HTERT RPE-1 (cell line): Measurements from ENCODE around the gene TCP11X1.
"Not testable (repeated sequence)": the region's sequence is repeated elsewhere in the genome, so short reads cannot be mapped to it uniquely, and the experiment has no call there.

Source experiments
- in situ Hi-C: fragments of 300-500 bp; cut with MboI; formaldehyde crosslinking; loops from 4 replicates; pipeline ENCODE4 v1.14.3; 2020; ENCODE audit warnings: low sequenced_read_pairs

TCP11X1 gene

GRCh38 chrX:102214986-102215385, at the start of gene TCP11X1:
Gene TCP11X1, plus strand, starts transcription at chrX:102215301.
- in situ Hi-C loops: not testable (repeated sequence)

- in situ Hi-C loops: no loop called here
Measured at GRCh38 chrX:102185967-102186720, 29.0 kb upstream of the TCP11X1 start.

GRCh38 chrX:102207940-102208339, 7.2 kb upstream of the TCP11X1 start:
- in situ Hi-C loops: not testable (repeated sequence)

- in situ Hi-C loops: not testable (repeated sequence)
Measured at GRCh38 chrX:102216497-102216896, 1.4 kb downstream of the TCP11X1 start.

GRCh38 chrX:102235678-102236077, 20.6 kb downstream of the TCP11X1 start:
- in situ Hi-C loops: not testable (repeated sequence)

- in situ Hi-C loops: not testable (repeated sequence)
Measured at GRCh38 chrX:102240265-102240664, 25.2 kb downstream of the TCP11X1 start.

- in situ Hi-C loops: not testable (repeated sequence)
Measured at GRCh38 chrX:102246893-102247292, 31.8 kb downstream of the TCP11X1 start, which contains the start of gene NXF2. Gene NXF2, plus strand, starts transcription at chrX:102247167. Its CDS starts 59,912 bp downstream, at chrX:102307079.

GRCh38 chrX:102272231-102272630, 57.1 kb downstream of the TCP11X1 start:
- in situ Hi-C loops: not testable (repeated sequence)
